CD14-positive monocyte (primary cell): ENCODE measurements around the gene SECISBP2. TPM values are rescaled to one million over a fixed set of nuclear protein-coding genes. Genes with fewer than 3 reads are reported as not detected.

Experiments used
- DNase-seq, 3 donors: peaks; one replicate each; pipeline ENCODE4 v3.0.0-alpha.2; 2011 to 2022
- H2AFZ ChIP-seq: 2 replicates; pipeline ENCODE4 v1.6.0; 2012; ENCODE audit warnings: mild to moderate bottlenecking, low read depth, low read length, inconsistent platforms; ENCODE audit not compliant: insufficient read depth, poor library complexity, severe bottlenecking
- H3K27ac ChIP-seq, 2 donors: 1 replicate in 1 of 2; 2 replicates in 1 of 2; pipeline ENCODE4 v1.5.1; 2012 to 2013; ENCODE audit warnings: low read length in 2 of 2, control low read depth in 1 of 2, inconsistent platforms in 1 of 2, low read depth in 1 of 2, mild to moderate bottlenecking in 1 of 2
- H3K27me3 ChIP-seq, 2 donors: one replicate each; pipeline versions ENCODE4 v1.6.0 to v1.6.1; 2011 to 2013; ENCODE audit warnings: low read length in 2 of 2; ENCODE audit not compliant: control insufficient read depth in 2 of 2, insufficient read depth in 2 of 2
- H3K36me3 ChIP-seq, 2 donors: replicated peaks in 1 of 2; 1 replicate in 1 of 2; 2 replicates in 1 of 2; pipeline versions ENCODE4 v1.5.1 to v1.6.1; 2012 to 2013; ENCODE audit warnings: low read length in 2 of 2, control low read depth in 1 of 2, inconsistent platforms in 1 of 2, mild to moderate bottlenecking in 1 of 2; ENCODE audit not compliant: insufficient read depth in 2 of 2, control insufficient read depth in 1 of 2
- H3K4me1 ChIP-seq, 2 donors: 1 replicate in 1 of 2; 2 replicates in 1 of 2; pipeline versions ENCODE4 v1.5.1 to v1.6.1; 2012 to 2013; ENCODE audit warnings: low read length in 2 of 2, control low read depth in 1 of 2, inconsistent platforms in 1 of 2, mild to moderate bottlenecking in 1 of 2, moderate library complexity in 1 of 2; ENCODE audit not compliant: insufficient read depth in 2 of 2, control insufficient read depth in 1 of 2
- H3K4me2 ChIP-seq: replicated peaks from 2 replicates; pipeline ENCODE3; 2012; ENCODE audit warnings: low read length, moderate library complexity, mild to moderate bottlenecking; ENCODE audit not compliant: poor library complexity, severe bottlenecking; ENCODE audit errors: extremely low read depth
- H3K4me3 ChIP-seq, 3 experiments: fragments of 200-600 bp in 1 of 3; sonication (generic) in 1 of 3; replicated peaks in 1 of 3; 1 replicate in 2 of 3; 2 replicates in 1 of 3; pipeline ENCODE4 v1.5.1; 2011 to 2013; ENCODE audit warnings: low read length in 3 of 3, mild to moderate bottlenecking in 3 of 3, control low read depth in 2 of 3, low read depth in 2 of 3, inconsistent platforms in 1 of 3, moderate library complexity in 1 of 3
- H3K79me2 ChIP-seq: 2 replicates; pipeline ENCODE4 v1.6.0; 2012; ENCODE audit warnings: mild to moderate bottlenecking, control low read depth, inconsistent platforms, low read length, moderate library complexity; ENCODE audit not compliant: insufficient read depth
- H3K9ac ChIP-seq: 2 replicates; pipeline ENCODE4 v1.6.0; 2017; ENCODE audit warnings: low read length, mild to moderate bottlenecking; ENCODE audit not compliant: insufficient read depth, poor library complexity, severe bottlenecking
- H3K9me3 ChIP-seq, 2 donors: replicated peaks in 1 of 2; 1 replicate in 1 of 2; 2 replicates in 1 of 2; pipeline versions ENCODE4 v1.5.1 to v1.6.1; 2012 to 2013; ENCODE audit warnings: low read length in 2 of 2, control low read depth in 1 of 2; ENCODE audit not compliant: control insufficient read depth in 1 of 2, insufficient read depth in 1 of 2
- H4K20me1 ChIP-seq: 2 replicates; pipeline ENCODE4 v1.6.0; 2012; ENCODE audit warnings: mild to moderate bottlenecking, low read length, control low read depth, moderate library complexity; ENCODE audit not compliant: insufficient read depth
- H3K27ac Mint-ChIP-seq, 7 donors: one replicate each; pipeline ENCODE4 v1.8.0; 2020; ENCODE audit warnings: mild to moderate bottlenecking in 7 of 7, mixed read lengths in 7 of 7, moderate library complexity in 6 of 7, inconsistent platforms in 2 of 7
- H3K27me3 Mint-ChIP-seq, 3 donors: one replicate each; pipeline ENCODE4 v1.8.0; 2021 to 2022; ENCODE audit warnings: low read depth in 3 of 3, mild to moderate bottlenecking in 3 of 3, mixed read lengths in 3 of 3, moderate library complexity in 3 of 3, inconsistent platforms in 1 of 3
- H3K36me3 Mint-ChIP-seq, 2 donors: one replicate each; pipeline ENCODE4 v1.8.0; 2020; ENCODE audit warnings: mixed read lengths in 2 of 2, inconsistent platforms in 1 of 2, mild to moderate bottlenecking in 1 of 2
- H3K4me1 Mint-ChIP-seq: one replicate; pipeline ENCODE4 v1.8.0; 2020; ENCODE audit warnings: mild to moderate bottlenecking, mixed read lengths
- H3K4me3 Mint-ChIP-seq, 2 donors: one replicate each; pipeline ENCODE4 v1.8.0; 2020; ENCODE audit warnings: mild to moderate bottlenecking in 2 of 2, mixed read lengths in 2 of 2, moderate library complexity in 1 of 2
- H3K9me3 Mint-ChIP-seq, 7 donors: one replicate each; pipeline ENCODE4 v1.8.0; 2020 to 2022; ENCODE audit warnings: mixed read lengths in 7 of 7, mild to moderate bottlenecking in 6 of 7, moderate library complexity in 6 of 7, inconsistent platforms in 2 of 7
- CTCF ChIP-seq: fragments of 200-600 bp; IDR thresholded peaks from one replicate; pipeline ENCODE4 v1.8.0; 2022; ENCODE audit warnings: antibody characterized with exemption, mild to moderate bottlenecking
- WGBS: methylation state at CpG from one replicate; pipeline ENCODE4 v1.1.5; 2013; ENCODE audit warnings: missing lambda C conversion rate; ENCODE audit not compliant: insufficient coverage; 5-methylcytosine and 5-hydroxymethylcytosine counted together
- intact Hi-C, 2 donors: fragments of 100-400 bp; cut with micrococcal nuclease; formaldehyde crosslinking; loops; one replicate each; pipeline versions ENCODE4 v1.15.0 to v1.15.1; 2023
- polyA plus RNA-seq, 3 donors: library from polyadenylated mRNA; depleted of rRNA in 1 of 3; unstranded in 2 of 3; stranded (reverse) in 1 of 3; fragments of 300-500 nt in 2 of 3; fragments of >200 nt in 1 of 3; fragmentation: Illumina TruSeq in 2 of 3; gene quantifications; 1 replicate in 2 of 3; 2 replicates in 1 of 3; pipeline ENCODE4 v1.2.3, GENCODE V29; 2012 to 2021

SECISBP2 gene
- polyA plus RNA-seq, 3 donors: 8.6 to 51.4 (median 9.8) TPM

- H3K27me3 Mint-ChIP-seq: peaks cover 0 to 6% (median 0%) of the 10 kb centered on the region in 3 donors
- H3K27me3 ChIP-seq: no peaks in the 10 kb centered on the region
- peaks cover 28% of the 10 kb centered on the region for H3K79me2 ChIP-seq
- peaks cover 0 to 3% (median 0%) of the 10 kb centered on the region in 7 donors for H3K9me3 Mint-ChIP-seq
- no peak overlapping the region for H3K4me3 Mint-ChIP-seq
- no peak overlapping the region for H2AFZ ChIP-seq
- H3K27ac ChIP-seq: peak overlapping the region; percentile 51 to 85
- H3K4me3 ChIP-seq: no peak overlapping the region
- intact Hi-C loops: loop anchor here in 1 of 2 donors (2.0 kb wide), 1 partner anchor 50 kb away; no protein-coding TSS in a partner anchor
- WGBS: 36% methylated on average over 5 of the region's 5 CpGs
- peaks cover 53% of the 10 kb centered on the region in 2 donors for H3K4me1 ChIP-seq
- no peaks in the 10 kb centered on the region for H3K9me3 ChIP-seq
- H3K36me3 ChIP-seq: peaks cover 64 to 77% of the 10 kb centered on the region in 2 donors
- peak overlapping the region; percentile 47 to 96 (median 80) for H3K27ac Mint-ChIP-seq
- H4K20me1 ChIP-seq: peaks cover 23% of the 10 kb centered on the region
- no peak for TF ChIP-seq CTCF
- peak in 1 of 3 donors; percentile 42 for DNase-seq
- no peak overlapping the region for H3K4me2 ChIP-seq
- H3K4me1 Mint-ChIP-seq: peaks cover 58% of the 10 kb centered on the region
- H3K36me3 Mint-ChIP-seq: peaks cover 78 to 89% of the 10 kb centered on the region in 2 donors
- H3K9ac ChIP-seq: no peak overlapping the region
Measured at GRCh38 chr9:89398621-89399020, 80.3 kb downstream of the SECISBP2 start.

- H3K36me3 Mint-ChIP-seq: peaks cover 77 to 89% of the 10 kb centered on the region in 2 donors
Measured at GRCh38 chr9:89400403-89401116, 82.3 kb downstream of the SECISBP2 start.

More at GRCh38 chr9:89400403-89401116, 82.3 kb downstream of the SECISBP2 start:
- 0% methylated on average over 2 of the region's 12 CpGs for WGBS
- Histone ChIP-seq H3K9ac (peak overlapping the region; percentile 44), H3K36me3 (peaks cover 57 to 76% of the 10 kb centered on the region in 2 donors), H3K9me3 (no peaks in the 10 kb centered on the region), H3K4me1 (peaks cover 59% of the 10 kb centered on the region in 2 donors), H4K20me1 (peaks cover 33% of the 10 kb centered on the region), H3K79me2 (peaks cover 35% of the 10 kb centered on the region), H3K4me3 (peak overlapping the region in 1 of 3 experiments; percentile 42), H3K27ac (peak overlapping the region; percentile 72 to 85), H3K4me2 (peak overlapping the region; percentile 54), H3K27me3 (no peaks in the 10 kb centered on the region), H2AFZ (no peak overlapping the region)
- TF ChIP-seq CTCF: no peak
- H3K4me1 Mint-ChIP-seq: peaks cover 75% of the 10 kb centered on the region
- intact Hi-C loops: loop anchor here in 1 of 2 donors (5.0 kb wide), 2 partner anchors 42 to 152 kb away; no protein-coding TSS in a partner anchor
- peak overlapping the region; percentile 92 to 99 (median 96) for H3K27ac Mint-ChIP-seq
- H3K4me3 Mint-ChIP-seq: peak overlapping the region; percentile 32 to 82
- peaks cover 0 to 6% (median 0%) of the 10 kb centered on the region in 3 donors for H3K27me3 Mint-ChIP-seq
- H3K9me3 Mint-ChIP-seq: peaks cover 0 to 3% (median 0%) of the 10 kb centered on the region in 7 donors
- peak; percentile 77 to 89 (median 86) for DNase-seq
